SU-DHL-6 (cell line): ENCODE data around the gene GOLIM4.

Experiments
- H2AFZ ChIP-seq: fragments of 200-600 bp; sonication (generic); 2 replicates; pipeline ENCODE4 v1.6.1; 2014; ENCODE audit warnings: low read depth, mild to moderate bottlenecking, moderate library complexity, mixed read lengths, antibody characterized with exemption, low read length; ENCODE audit not compliant: severe bottlenecking
- H3F3A ChIP-seq: fragments of 200-600 bp; shearing (Covaris generic); 2 replicates; pipeline ENCODE4 v1.6.0; 2016; ENCODE audit warnings: antibody characterized with exemption, mild to moderate bottlenecking; ENCODE audit not compliant: insufficient read depth
- H3K27ac ChIP-seq: fragments of 200-600 bp; sonication (generic); 2 replicates; pipeline ENCODE4 v1.5.1; 2016; ENCODE audit warnings: low read depth, mild to moderate bottlenecking, low read length, moderate library complexity, mixed read lengths
- H3K27me3 ChIP-seq: fragments of 200-600 bp; sonication (generic), shearing (Covaris generic); 2 replicates; pipeline ENCODE4 v1.6.0; 2014; ENCODE audit warnings: mild to moderate bottlenecking, low read length
- H3K36me3 ChIP-seq: fragments of 200-600 bp; sonication (generic); 2 replicates; pipeline ENCODE4 v1.6.1; 2014; ENCODE audit warnings: mild to moderate bottlenecking, low read length, mixed read lengths
- H3K4me2 ChIP-seq: fragments of 300-600, 200-600 bp; shearing (Covaris generic), sonication (generic); 2 replicates; pipeline ENCODE4 v1.6.0; 2014; ENCODE audit warnings: low read length, low read depth, mild to moderate bottlenecking; ENCODE audit not compliant: poor library complexity, severe bottlenecking
- H3K4me3 ChIP-seq: fragments of 200-600 bp; sonication (generic); 2 replicates; pipeline ENCODE4 v1.5.1; 2014; ENCODE audit warnings: antibody characterized with exemption, low read length, mild to moderate bottlenecking, mixed read lengths; ENCODE audit not compliant: insufficient read depth, poor library complexity, severe bottlenecking
- H3K79me2 ChIP-seq: fragments of 200-600 bp; sonication (generic); 2 replicates; pipeline ENCODE4 v1.6.1; 2014; ENCODE audit warnings: mild to moderate bottlenecking, low read length, moderate library complexity; ENCODE audit not compliant: insufficient read depth
- H3K9ac ChIP-seq: fragments of 200-600 bp; sonication (generic); 2 replicates; pipeline ENCODE4 v1.7.0; 2014; ENCODE audit warnings: mild to moderate bottlenecking, low read length
- H3K9me2 ChIP-seq: fragments of 200-600 bp; sonication (generic); replicated peaks from 2 replicates; pipeline ENCODE4 v1.6.1; 2014; ENCODE audit warnings: low read length; ENCODE audit not compliant: insufficient read depth
- H3K9me3 ChIP-seq: fragments of 200-600 bp; sonication (generic); 2 replicates; pipeline ENCODE4 v1.6.1; 2014; ENCODE audit warnings: low read length, mixed read lengths; ENCODE audit not compliant: insufficient read depth
- H4K20me1 ChIP-seq: fragments of 200-600 bp; sonication (generic); 2 replicates; pipeline ENCODE4 v1.6.1; 2014; ENCODE audit warnings: low read depth, mild to moderate bottlenecking, antibody characterized with exemption, low read length, moderate library complexity, mixed read lengths
- CTCF ChIP-seq: fragments of 200-600 bp; sonication (generic); IDR thresholded peaks from one replicate; pipeline ENCODE4 v1.5.1; 2017; ENCODE audit warnings: antibody characterized with exemption, mild to moderate bottlenecking, low read length, moderate library complexity; ENCODE audit not compliant: insufficient read depth, poor library complexity, severe bottlenecking
- EZH2phosphoT487 ChIP-seq: fragments of 200-600 bp; sonication (generic), shearing (Covaris generic); conservative IDR thresholded peaks from 2 replicates; pipeline ENCODE4 v1.6.1; 2018; ENCODE audit warnings: mild to moderate bottlenecking, antibody characterized with exemption, low read length, moderate library complexity, mixed read lengths

The GOLIM4 gene

DNA sequence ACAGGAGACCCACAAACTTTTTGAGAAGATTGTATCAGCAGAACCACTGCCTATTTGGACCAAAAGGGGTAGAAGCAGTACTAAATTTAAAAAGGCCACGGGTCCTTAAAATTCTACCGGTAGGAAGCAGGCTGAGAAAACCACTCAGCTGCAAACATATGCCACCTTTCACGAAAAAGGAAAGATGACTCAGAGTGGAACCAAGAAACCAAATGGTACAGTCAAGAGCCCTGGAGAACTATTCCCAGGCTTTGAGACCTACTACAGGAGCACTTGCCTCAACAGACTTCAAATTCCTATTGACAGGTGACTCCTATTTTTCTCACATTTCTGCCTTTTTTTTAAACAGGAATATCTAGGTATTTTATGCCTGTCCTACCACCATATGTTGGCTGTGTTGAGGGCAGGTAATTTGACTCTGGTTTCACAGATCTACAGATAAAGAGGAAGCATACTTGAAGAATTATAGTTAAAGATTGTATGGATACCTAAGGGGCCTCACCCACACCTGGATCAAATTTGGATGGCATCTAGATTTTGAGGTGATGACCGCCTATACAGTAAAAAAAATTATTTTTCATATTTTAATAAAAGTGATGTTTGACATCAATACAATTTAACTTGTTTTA is 10.1 kb downstream of the GOLIM4 start:
- no peaks in the 10 kb centered on the region for H3F3A ChIP-seq
- H3K27ac ChIP-seq = no peak overlapping the region
- no peak overlapping the region for H3K4me2 ChIP-seq
- no peak overlapping the region for H2AFZ ChIP-seq
- H3K36me3 ChIP-seq = no peaks in the 10 kb centered on the region
- TF ChIP-seq CTCF = no peak
- no peak for TF ChIP-seq EZH2phosphoT487
- no peak overlapping the region for H3K9ac ChIP-seq
- no peak overlapping the region for H3K4me3 ChIP-seq
- H3K9me3 ChIP-seq = no peaks in the 10 kb centered on the region
- peaks cover 92% of the 10 kb centered on the region for H3K79me2 ChIP-seq
- no peaks in the 10 kb centered on the region for H3K27me3 ChIP-seq
- H3K9me2 ChIP-seq = no peaks in the 10 kb centered on the region
- H4K20me1 ChIP-seq = peaks cover 30% of the 10 kb centered on the region

DNA sequence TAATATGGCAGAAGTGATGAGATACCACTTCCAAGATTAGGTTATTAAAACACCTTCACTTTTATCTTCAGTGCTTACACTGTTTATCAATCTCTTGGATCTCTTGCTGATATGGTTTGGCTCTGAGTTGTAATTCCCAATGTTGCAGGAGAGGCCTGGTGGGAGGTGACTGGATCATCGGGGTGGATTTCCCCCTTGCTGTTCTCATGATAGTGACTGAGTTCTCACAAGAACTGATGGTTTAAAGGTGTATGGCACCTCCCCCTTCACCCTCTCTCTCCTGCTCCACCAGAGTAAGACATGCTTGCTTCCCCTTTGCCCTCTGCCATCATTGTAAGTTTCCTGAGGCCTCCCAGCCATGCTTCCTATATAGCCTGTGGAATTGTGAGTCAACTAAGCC is 11.8 kb downstream of the GOLIM4 start:
- H3K9me2 ChIP-seq = no peaks in the 10 kb centered on the region
- H2AFZ ChIP-seq = no peak overlapping the region
- no peaks in the 10 kb centered on the region for H3K36me3 ChIP-seq
- H3K27me3 ChIP-seq = no peaks in the 10 kb centered on the region
- no peaks in the 10 kb centered on the region for H3K9me3 ChIP-seq
- no peaks in the 10 kb centered on the region for H3F3A ChIP-seq
- H3K9ac ChIP-seq = no peak overlapping the region
- H3K27ac ChIP-seq = no peak overlapping the region
- H3K79me2 ChIP-seq = peaks cover 96% of the 10 kb centered on the region
- no peak for TF ChIP-seq EZH2phosphoT487
- TF ChIP-seq CTCF = no peak
- H4K20me1 ChIP-seq = peaks cover 29% of the 10 kb centered on the region
- no peak overlapping the region for H3K4me3 ChIP-seq
- H3K4me2 ChIP-seq = no peak overlapping the region

DNA sequence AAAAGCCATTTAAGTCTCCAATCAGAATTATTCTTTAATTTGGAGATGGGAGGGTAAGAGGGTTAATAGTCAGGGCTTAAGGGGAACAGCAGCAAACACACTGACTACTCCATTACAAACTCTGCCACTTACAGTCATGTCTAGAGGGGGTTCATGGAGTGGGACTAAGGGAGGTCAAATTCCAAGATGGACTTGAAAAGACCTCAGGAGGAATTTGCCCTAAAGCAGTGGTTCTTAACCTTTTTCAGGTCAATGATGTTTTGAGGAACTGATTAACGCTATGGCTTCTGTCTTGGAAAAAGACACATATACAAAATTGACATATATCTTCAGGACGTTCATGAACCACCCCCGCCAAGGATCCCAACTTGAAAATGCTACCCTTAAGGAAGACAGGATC is 13.9 kb downstream of the GOLIM4 start:
- Histone ChIP-seq H3K27ac (no peak overlapping the region), H3K9me2 (no peaks in the 10 kb centered on the region), H3K79me2 (peaks cover 90% of the 10 kb centered on the region), H3K9me3 (no peaks in the 10 kb centered on the region), H2AFZ (no peak overlapping the region), H3K4me2 (no peak overlapping the region), H3F3A (no peaks in the 10 kb centered on the region), H3K9ac (no peak overlapping the region), H3K36me3 (no peaks in the 10 kb centered on the region), H3K27me3 (no peaks in the 10 kb centered on the region), H3K4me3 (no peak overlapping the region), H4K20me1 (peaks cover 20% of the 10 kb centered on the region)
- TF ChIP-seq EZH2phosphoT487 (no peak), CTCF (no peak)
